Esophagus muscularis mucosa (tissue), 4 donors: Measurements from ENCODE around the gene SLC5A3.

Source experiments
- CTCF ChIP-seq, 3 experiments: fragments of 200-600 bp in 2 of 3; fragments of 450-650 bp in 1 of 3; sonication (generic) in 2 of 3; IDR thresholded peaks; one replicate each; pipeline ENCODE4 v1.5.1; 2017 to 2019; ENCODE audit warnings: antibody characterized with exemption in 3 of 3, mild to moderate bottlenecking in 2 of 3, moderate library complexity in 1 of 3
- EP300 ChIP-seq: sonication (generic); formaldehyde crosslinking; IDR thresholded peaks from one replicate; pipeline ENCODE4 v1.6.1; 2017; ENCODE audit warnings: antibody characterized with exemption
- POLR2A ChIP-seq: fragments of 450-650 bp; IDR thresholded peaks from one replicate; pipeline ENCODE4 v1.6.1; 2017; ENCODE audit warnings: antibody characterized with exemption, moderate library complexity, mild to moderate bottlenecking, low read depth
- POLR2AphosphoS5 ChIP-seq, 2 donors: sonication (generic); formaldehyde crosslinking; IDR thresholded peaks; one replicate each; pipeline ENCODE4 v1.6.1; 2017; ENCODE audit warnings: antibody characterized with exemption in 2 of 2

DNA sequence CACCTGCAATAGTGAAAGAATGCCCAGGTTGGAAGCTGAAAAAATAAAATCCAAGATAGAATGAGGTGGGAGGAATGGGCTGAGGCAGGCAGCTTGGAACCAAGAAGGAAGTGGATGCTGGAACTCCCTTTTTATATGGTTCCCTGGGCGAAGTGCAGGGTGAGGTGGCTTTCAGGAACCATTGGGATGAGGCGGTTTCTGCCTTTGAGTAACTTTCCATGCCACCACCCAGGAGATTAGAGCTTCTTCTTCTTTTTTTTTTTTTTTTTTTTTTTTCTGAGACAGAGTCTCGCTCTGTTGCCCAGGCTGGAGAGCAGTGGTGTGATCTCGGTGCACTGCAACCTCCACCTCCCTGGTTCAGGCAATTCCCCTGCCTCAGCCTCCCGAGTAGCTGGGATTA, 17.8 kb upstream of the SLC5A3 start:
- TF ChIP-seq CTCF (IDR thresholded peaks at IDR 0.05) = no peak
- no peak for TF ChIP-seq POLR2AphosphoS5 (IDR thresholded peaks at IDR 0.05)
- TF ChIP-seq EP300 = no peak
- TF ChIP-seq POLR2A = no peak
